Measurements from ENCODE around the gene OBSCN.

- TF ChIP-seq CTCF (IDR thresholded peaks at IDR 0.05): no peak
- no peak for TF ChIP-seq ZFX (IDR thresholded peaks at IDR 0.05; ENCODE audit: borderline replicate concordance)
Measured at GRCh38 chr1:228176461-228177182, 31.2 kb upstream of the OBSCN start.

Measured in 22Rv1 (cell line).